PFSK-1 (cell line): Measurements from ENCODE around the gene ACVR1.

Source experiments
- POLR2AphosphoS5 ChIP-seq: IDR thresholded peaks from 2 replicates; pipeline ENCODE4 v1.6.1; 2012; ENCODE audit warnings: low read depth, mild to moderate bottlenecking, control low read depth, low read length, moderate library complexity
- TAF1 ChIP-seq: IDR thresholded peaks from 2 replicates; pipeline ENCODE4 v1.6.1; 2012; ENCODE audit warnings: low read length, control low read depth, borderline replicate concordance; ENCODE audit not compliant: insufficient read depth

- TF ChIP-seq POLR2AphosphoS5, result no peak
- TF ChIP-seq TAF1, result no peak
Measured at GRCh38 chr2:157785866-157786662, 90.1 kb downstream of the ACVR1 start.
